Measurements from ENCODE around the gene TRRAP. TPM values are rescaled to one million over a fixed set of nuclear protein-coding genes. Genes with fewer than 3 reads are reported as not detected.

TRRAP gene
- polyA plus RNA-seq, 2 of the 4 experiments (the other 2 are of a cell fraction): 12.2 to 22.1 TPM

DNA sequence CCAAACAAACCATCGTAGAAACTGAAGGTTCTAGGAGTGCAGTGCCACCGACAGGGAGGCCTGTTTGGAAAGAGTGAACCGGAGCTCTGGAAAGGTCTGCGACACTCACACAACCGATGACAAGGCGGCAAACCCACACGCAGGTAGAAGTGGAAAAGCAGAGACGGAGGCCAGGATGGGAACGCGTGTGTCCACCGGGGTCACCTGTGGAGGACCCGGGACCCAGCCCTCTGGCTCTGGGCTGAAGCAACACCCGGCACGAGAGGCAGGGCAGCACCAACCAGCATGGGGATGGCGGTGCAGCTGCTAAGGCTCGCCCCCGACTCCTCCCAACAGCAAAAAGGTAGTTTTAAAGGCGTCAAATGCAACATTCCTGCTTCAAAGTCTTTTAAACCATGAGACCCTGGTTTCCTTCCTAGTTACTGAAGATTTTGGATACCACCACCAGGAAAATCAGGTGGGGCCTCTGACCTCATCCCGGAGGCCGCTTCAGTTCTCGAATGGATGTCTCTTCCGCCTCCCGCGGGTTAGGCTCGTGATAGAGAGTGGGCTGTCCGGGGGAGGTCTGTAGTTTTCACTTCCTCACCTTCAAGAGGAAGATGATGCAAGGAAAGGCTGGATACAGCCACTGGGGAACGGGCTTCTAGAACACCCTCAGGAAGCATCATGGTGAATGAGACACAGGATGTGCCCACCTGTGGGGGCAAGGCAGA, 150.1 kb downstream of the TRRAP start (continued):
- TF ChIP-seq, protein P1, sequence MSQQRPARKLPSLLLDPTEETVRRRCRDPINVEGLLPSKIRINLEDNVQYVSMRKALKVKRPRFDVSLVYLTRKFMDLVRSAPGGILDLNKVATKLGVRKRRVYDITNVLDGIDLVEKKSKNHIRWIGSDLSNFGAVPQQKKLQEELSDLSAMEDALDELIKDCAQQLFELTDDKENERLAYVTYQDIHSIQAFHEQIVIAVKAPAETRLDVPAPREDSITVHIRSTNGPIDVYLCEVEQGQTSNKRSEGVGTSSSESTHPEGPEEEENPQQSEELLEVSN (IDR thresholded peaks at IDR 0.05; ENCODE audit: borderline replicate concordance, low read depth): no peak
- TF ChIP-seq, protein P2, sequence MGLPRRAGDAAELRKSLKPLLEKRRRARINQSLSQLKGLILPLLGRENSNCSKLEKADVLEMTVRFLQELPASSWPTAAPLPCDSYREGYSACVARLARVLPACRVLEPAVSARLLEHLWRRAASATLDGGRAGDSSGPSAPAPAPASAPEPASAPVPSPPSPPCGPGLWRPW (IDR thresholded peaks at IDR 0.05): no peak
- TF ChIP-seq NPAS2 (CRISPR knock-in tag; IDR thresholded peaks at IDR 0.05; ENCODE audit: borderline replicate concordance): no peak
- TF ChIP-seq PHF8 (IDR thresholded peaks at IDR 0.05; ENCODE audit: borderline replicate concordance, low read depth): no peak
- TF ChIP-seq, protein P3, sequence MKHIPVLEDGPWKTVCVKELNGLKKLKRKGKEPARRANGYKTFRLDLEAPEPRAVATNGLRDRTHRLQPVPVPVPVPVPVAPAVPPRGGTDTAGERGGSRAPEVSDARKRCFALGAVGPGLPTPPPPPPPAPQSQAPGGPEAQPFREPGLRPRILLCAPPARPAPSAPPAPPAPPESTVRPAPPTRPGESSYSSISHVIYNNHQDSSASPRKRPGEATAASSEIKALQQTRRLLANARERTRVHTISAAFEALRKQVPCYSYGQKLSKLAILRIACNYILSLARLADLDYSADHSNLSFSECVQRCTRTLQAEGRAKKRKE (CRISPR knock-in tag; IDR thresholded peaks at IDR 0.05; ENCODE audit: low read depth): no peak
- no peak for TF ChIP-seq POLR2A (IDR thresholded peaks at IDR 0.05; ENCODE audit: low read length)
- no peak for TF ChIP-seq EHMT2 (IDR thresholded peaks at IDR 0.05; ENCODE audit: low read depth)
- TF ChIP-seq SREBF2 (IDR thresholded peaks at IDR 0.05): no peak

DNA sequence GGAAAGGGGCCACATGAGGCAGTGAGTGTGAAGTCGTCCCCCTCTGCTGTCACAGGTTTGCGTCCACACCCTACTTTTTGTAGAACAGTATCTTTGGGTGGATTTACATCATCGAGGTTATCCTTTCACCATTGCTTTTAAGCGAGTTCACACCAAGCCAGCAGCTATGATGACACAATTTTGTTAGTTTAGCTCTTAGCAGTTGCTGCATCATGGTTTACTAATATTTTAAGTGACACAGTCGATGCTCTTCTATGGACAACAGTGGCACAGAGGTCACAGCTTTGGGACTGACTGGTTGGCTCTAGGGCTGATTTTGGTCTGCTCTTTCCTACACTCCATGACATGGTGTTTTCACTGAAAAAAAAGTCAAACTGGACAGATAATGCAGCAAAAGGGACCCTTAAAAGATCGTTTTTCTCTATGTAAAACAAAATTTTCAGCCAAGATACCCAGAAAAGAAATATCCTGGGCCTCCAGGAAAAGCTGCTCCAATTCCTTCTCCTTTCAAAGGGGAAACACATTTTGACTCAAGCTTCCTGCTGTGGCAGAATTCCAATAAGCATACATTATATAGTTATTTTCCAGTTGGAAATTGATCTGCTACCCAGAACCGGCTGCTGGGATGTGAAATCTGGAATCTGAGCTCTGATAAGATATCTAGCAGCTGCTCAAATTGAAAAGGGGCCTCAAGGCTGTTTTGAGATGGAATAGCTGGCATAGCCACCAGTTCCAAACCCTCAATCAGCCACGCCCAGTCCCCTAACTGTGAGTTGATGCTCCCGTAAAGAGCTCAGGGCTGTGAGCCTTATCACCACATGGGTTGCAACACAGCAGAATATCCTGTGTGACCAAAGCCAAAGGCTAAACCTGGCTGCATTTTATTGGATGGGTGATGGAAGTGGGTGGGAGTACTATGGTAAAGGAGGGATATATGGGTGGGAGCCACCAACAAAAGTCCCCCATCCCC, 151.4 kb downstream of the TRRAP start:
- no peak overlapping the region for H3K27ac ChIP-seq
- no peak for DNase-seq (ENCODE audit: low read depth in 1 of 2, low spot score in 1 of 2)

More for the DNA sequence above, 151.4 kb downstream of the TRRAP start:
- FAIRE-seq (no peak), ATAC-seq (no peak)
- Histone ChIP-seq H3K9me3 (no peaks in the 10 kb centered on the region), H3K4me3 (no peak overlapping the region), H3K4me2 (no peak overlapping the region), H3K4me1 (peaks cover 8% of the 10 kb centered on the region; the same call in 1 of the 3 replicates)
- ChIA-PET POLR2A (no interaction called here), CTCF (interaction anchor here (1.2 to 2.1 kb wide), 4 partner anchors 11 to 283 kb away, joined by 3 to 11 read pairs (median 7); no protein-coding TSS in a partner anchor)
- WGBS (ENCODE audit: missing lambda C conversion rate): 79% methylated on average over 9 of the region's 9 CpGs
- TF ChIP-seq, protein P4, sequence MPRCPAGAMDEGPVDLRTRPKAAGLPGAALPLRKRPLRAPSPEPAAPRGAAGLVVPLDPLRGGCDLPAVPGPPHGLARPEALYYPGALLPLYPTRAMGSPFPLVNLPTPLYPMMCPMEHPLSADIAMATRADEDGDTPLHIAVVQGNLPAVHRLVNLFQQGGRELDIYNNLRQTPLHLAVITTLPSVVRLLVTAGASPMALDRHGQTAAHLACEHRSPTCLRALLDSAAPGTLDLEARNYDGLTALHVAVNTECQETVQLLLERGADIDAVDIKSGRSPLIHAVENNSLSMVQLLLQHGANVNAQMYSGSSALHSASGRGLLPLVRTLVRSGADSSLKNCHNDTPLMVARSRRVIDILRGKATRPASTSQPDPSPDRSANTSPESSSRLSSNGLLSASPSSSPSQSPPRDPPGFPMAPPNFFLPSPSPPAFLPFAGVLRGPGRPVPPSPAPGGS (IDR thresholded peaks at IDR 0.05): no peak
- TF ChIP-seq ESRRA (IDR thresholded peaks at IDR 0.05; ENCODE audit: borderline replicate concordance, low read length) (no peak), KDM1A (IDR thresholded peaks at IDR 0.05; ENCODE audit: low read depth) (no peak), NFE2L2 (conservative IDR thresholded peaks at IDR 0.05; ENCODE audit: low read length) (no peak), CHD4 (IDR thresholded peaks at IDR 0.05; ENCODE audit: borderline replicate concordance) (no peak), MAZ (IDR thresholded peaks at IDR 0.05; ENCODE audit: borderline replicate concordance, low read depth, low read length) (no peak), POLR2A (IDR thresholded peaks at IDR 0.05; ENCODE audit: low read length) (no peak), HOXA7 (CRISPR knock-in tag; IDR thresholded peaks at IDR 0.05) (no peak), FOXS1 (CRISPR knock-in tag; IDR thresholded peaks at IDR 0.05) (no peak)
- TF ChIP-seq, protein P5, sequence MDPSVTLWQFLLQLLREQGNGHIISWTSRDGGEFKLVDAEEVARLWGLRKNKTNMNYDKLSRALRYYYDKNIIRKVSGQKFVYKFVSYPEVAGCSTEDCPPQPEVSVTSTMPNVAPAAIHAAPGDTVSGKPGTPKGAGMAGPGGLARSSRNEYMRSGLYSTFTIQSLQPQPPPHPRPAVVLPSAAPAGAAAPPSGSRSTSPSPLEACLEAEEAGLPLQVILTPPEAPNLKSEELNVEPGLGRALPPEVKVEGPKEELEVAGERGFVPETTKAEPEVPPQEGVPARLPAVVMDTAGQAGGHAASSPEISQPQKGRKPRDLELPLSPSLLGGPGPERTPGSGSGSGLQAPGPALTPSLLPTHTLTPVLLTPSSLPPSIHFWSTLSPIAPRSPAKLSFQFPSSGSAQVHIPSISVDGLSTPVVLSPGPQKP (IDR thresholded peaks at IDR 0.05; ENCODE audit: low read depth, low read length): no peak
- TF ChIP-seq, protein P3 (CRISPR knock-in tag; IDR thresholded peaks at IDR 0.05; ENCODE audit: low read depth): no peak
